Glutamatergic neuron (in vitro differentiated cells): ENCODE measurements around the gene MVB12A. TPM values are rescaled to one million over a fixed set of nuclear protein-coding genes. Genes with fewer than 3 reads are reported as not detected.

ENCODE experiments used
- DNase-seq: peaks from one replicate; pipeline ENCODE4 v3.0.0; 2022
- H3K27ac Mint-ChIP-seq: one replicate; pipeline ENCODE4 v1.8.0; 2020; ENCODE audit warnings: mild to moderate bottlenecking, mixed read lengths, inconsistent platforms; ENCODE audit not compliant: unreplicated experiment
- H3K27me3 Mint-ChIP-seq: one replicate; pipeline ENCODE4 v1.8.0; 2020; ENCODE audit warnings: mild to moderate bottlenecking, moderate library complexity, mixed read lengths, inconsistent platforms; ENCODE audit not compliant: unreplicated experiment
- H3K36me3 Mint-ChIP-seq: one replicate; pipeline ENCODE4 v1.8.0; 2020; ENCODE audit warnings: mild to moderate bottlenecking, mixed read lengths, inconsistent platforms; ENCODE audit not compliant: unreplicated experiment
- H3K4me1 Mint-ChIP-seq: one replicate; pipeline ENCODE4 v1.8.0; 2020; ENCODE audit warnings: mild to moderate bottlenecking, low read depth, mixed read lengths, inconsistent platforms; ENCODE audit not compliant: unreplicated experiment
- H3K4me3 Mint-ChIP-seq: one replicate; pipeline ENCODE4 v1.8.0; 2020; ENCODE audit warnings: mild to moderate bottlenecking, mixed read lengths, inconsistent platforms; ENCODE audit not compliant: unreplicated experiment
- H3K9me3 Mint-ChIP-seq: one replicate; pipeline ENCODE4 v1.8.0; 2020; ENCODE audit warnings: mild to moderate bottlenecking, moderate library complexity, mixed read lengths, inconsistent platforms; ENCODE audit not compliant: unreplicated experiment
- CTCF ChIP-seq: fragments of 200-600 bp; sonication (generic); IDR thresholded peaks from one replicate; pipeline ENCODE4 v1.5.0; 2021; ENCODE audit not compliant: partially characterized antibody, unreplicated experiment
- long read RNA-seq: library from polyadenylated mRNA; unstranded; transcript quantifications from one replicate; pipeline ENCODE4 v2.0.0, GENCODE V29; 2020; ENCODE audit not compliant: unreplicated experiment
- total RNA-seq: library from RNA; stranded (reverse); fragmentation: NEBNext Ultra II Directional; extraction: Animal tissue kit (Norgen Biotek cat#: 25700); gene quantifications from one replicate; pipeline ENCODE4 v1.2.1, GENCODE V29; 2021; ENCODE audit not compliant: unreplicated experiment

The MVB12A gene
- 38.8 TPM for total RNA-seq
- long read RNA-seq, transcript MVB12A-201 (9 exons, 2,223 nt) = major isoform, 9 of 14 reads
- long read RNA-seq, partial matches to known transcripts = 1 of 14 reads
- long read RNA-seq, other reads (novel, unspliced or antisense) = 0 of 14 reads

- Mint-ChIP-seq H3K27ac (peak within 1 kb of the TSS; percentile 89), H3K4me3 (peak within 1 kb of the TSS; percentile 92), H3K4me1 (peaks cover 11% of the 10 kb centered on the region), H3K36me3 (no peaks in the 10 kb centered on the region), H3K9me3 (peaks cover 9% of the 10 kb centered on the region), H3K27me3 (peaks cover 10% of the 10 kb centered on the region)
- no peak for TF ChIP-seq CTCF
- peak; percentile 96 for DNase-seq
Observed at GRCh38 chr19:17419621-17420474, at the start of gene MVB12A. TSS of gene MVB12A (plus strand) at chr19:17420047. CDS start at chr19:17420136, 89 bp downstream.

DNA sequence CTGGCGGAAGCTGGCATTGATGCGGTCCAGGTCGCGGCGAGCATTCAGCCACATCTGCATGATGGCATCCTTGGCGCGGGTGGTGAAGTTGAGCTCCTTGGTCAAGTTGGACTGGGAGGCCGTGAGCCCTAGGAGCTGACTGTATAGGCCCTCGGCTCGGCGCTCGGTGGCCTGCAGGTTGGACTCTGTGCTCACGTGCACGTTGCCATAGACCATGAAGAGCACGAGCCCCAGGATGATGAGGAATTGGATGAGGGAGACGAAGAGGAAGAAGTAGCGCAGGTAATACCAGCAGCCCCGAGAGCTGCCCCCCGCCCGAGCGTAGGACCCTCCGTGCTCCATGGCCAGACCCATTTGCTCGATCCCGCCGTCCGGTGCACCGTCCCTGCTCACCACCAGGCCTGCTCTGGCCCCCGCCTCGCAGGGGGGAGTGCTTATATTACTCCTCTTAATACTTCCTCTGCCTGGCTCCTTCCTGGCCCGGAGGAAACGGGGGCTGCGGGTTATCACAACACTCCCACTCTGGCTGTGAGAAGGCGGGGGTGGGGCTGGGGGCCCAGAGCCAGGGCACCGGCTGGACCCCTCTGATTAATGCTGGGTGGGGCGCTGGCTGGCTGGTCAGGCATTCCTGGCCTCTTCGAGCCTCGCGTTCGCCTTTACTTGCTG lies 42.8 kb upstream of the MVB12A start, which contains the start of gene PLVAP:
Gene PLVAP (minus strand): TSS at position 408 of the 666 bp plus-strand sequence. CDS start 54 bp downstream, at position 354.
- H3K27ac Mint-ChIP-seq = no peak within 1 kb of the TSS
- H3K9me3 Mint-ChIP-seq = no peaks in the 10 kb centered on the region
- no peaks in the 10 kb centered on the region for H3K4me1 Mint-ChIP-seq
- H3K4me3 Mint-ChIP-seq = no peak within 1 kb of the TSS
- peaks cover 4% of the 10 kb centered on the region for H3K27me3 Mint-ChIP-seq
- no peak for DNase-seq
- no peak for TF ChIP-seq CTCF
- H3K36me3 Mint-ChIP-seq = no peaks in the 10 kb centered on the region

DNA sequence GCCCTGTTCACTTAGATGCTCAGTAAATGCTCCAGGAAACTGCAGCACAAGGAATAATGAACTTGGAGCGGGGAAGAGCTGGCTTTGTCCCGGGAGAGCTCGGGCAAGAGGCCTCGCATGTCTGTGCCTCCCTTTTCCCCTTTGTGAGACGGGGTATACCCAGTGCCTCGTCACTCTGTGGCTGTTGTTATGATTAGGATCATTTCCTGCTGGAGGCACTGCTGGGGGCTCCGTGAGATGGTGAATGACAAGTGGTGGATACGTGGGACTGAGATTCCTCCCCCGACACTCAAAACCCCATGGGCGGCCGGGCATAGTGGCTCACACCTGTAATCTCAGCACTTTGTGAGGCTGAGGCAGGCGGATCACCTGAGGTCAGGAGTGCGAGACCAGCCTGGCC lies 41.6 kb upstream of the MVB12A start:
- H3K4me3 Mint-ChIP-seq = no peak overlapping the region
- no peak for TF ChIP-seq CTCF
- H3K36me3 Mint-ChIP-seq = no peaks in the 10 kb centered on the region
- H3K9me3 Mint-ChIP-seq = no peaks in the 10 kb centered on the region
- H3K4me1 Mint-ChIP-seq = no peaks in the 10 kb centered on the region
- peaks cover 4% of the 10 kb centered on the region for H3K27me3 Mint-ChIP-seq
- H3K27ac Mint-ChIP-seq = no peak overlapping the region
- no peak for DNase-seq

GRCh38 chr19:17379221-17379631 lies 40.6 kb upstream of the MVB12A start:
- peaks cover 6% of the 10 kb centered on the region for H3K27me3 Mint-ChIP-seq
- no peak for TF ChIP-seq CTCF
- no peak overlapping the region for H3K27ac Mint-ChIP-seq
- no peaks in the 10 kb centered on the region for H3K36me3 Mint-ChIP-seq
- no peak overlapping the region for H3K4me3 Mint-ChIP-seq
- DNase-seq = no peak
- no peaks in the 10 kb centered on the region for H3K9me3 Mint-ChIP-seq
- H3K4me1 Mint-ChIP-seq = no peaks in the 10 kb centered on the region
